MM.1S (cell line): ENCODE measurements around the gene TIAM1.

Source experiments
- CTCF ChIP-seq: fragments of 300-600 bp; sonication (generic); IDR thresholded peaks from 2 replicates; pipeline ENCODE4 v1.5.1; 2016; ENCODE audit warnings: antibody characterized with exemption, low read length, mixed read lengths
- EZH2 ChIP-seq: fragments of 300-600 bp; sonication (generic); optimal IDR thresholded peaks from 2 replicates; pipeline ENCODE3; 2017; ENCODE audit warnings: low read depth, mild to moderate bottlenecking, antibody characterized with exemption, low read length, mixed read lengths
- EZH2phosphoT487 ChIP-seq: fragments of 300-600 bp; sonication (generic); IDR thresholded peaks from 2 replicates; pipeline ENCODE4 v1.6.1; 2018; ENCODE audit warnings: antibody characterized with exemption, low read length

GRCh38 chr21:31173881-31174555, 170.0 kb downstream of the TIAM1 start:
- TF ChIP-seq CTCF (no peak), EZH2 (no peak), EZH2phosphoT487 (no peak)
